ENCODE measurements around the gene TPO. TPM values are rescaled to one million over a fixed set of nuclear protein-coding genes. Genes with fewer than 3 reads are reported as not detected.

TPO gene
- total RNA-seq, 1 donor: 0.21 TPM

DNA sequence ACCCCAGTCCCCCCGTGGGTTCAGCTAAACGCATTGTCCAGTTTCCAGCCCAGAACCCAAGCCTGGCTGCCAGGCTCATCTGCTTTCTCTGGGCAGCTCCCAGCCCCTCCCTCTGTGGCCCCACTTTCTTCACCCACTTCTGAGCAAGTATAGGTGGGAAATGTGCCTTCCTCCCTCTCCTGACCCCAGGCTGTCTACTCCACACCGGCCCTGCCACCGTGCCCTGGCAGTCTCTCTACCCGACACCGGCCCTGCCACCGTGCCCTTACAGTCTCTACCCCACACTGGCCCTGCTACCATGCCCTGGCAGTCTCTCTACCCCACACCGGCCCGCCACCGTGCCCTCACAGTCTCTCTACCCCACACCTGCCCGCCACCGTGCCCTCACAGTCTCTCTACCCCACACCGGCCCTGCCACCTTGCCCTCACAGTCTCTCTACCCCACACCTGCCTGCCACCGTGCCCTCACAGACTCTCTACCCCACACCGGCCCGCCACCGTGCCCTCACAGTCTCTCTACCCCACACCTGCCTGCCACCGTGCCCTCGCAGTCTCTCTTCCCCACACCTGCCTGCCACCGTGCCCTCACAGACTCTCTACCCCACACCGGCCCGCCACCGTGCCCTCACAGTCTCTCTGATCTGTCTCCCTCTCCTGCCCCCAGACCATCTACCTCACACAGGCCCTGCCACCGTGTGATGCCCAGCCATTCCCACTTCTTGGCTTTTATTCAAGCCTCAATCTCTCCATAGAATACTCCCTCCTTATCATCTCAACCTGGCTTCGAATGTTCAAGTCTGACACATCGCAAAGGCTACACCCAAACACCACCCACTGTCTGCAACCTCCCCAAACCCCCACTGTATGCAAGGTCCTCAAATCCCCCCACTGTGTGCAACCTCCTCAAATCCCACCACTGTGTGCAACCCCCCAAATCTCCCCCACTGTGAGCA, 108.9 kb downstream of the TPO start:
- no peak overlapping the region for H3K4me3 ChIP-seq (ENCODE audit: low read length)
- H3K9me3 ChIP-seq (ENCODE audit: low read depth, low read length): no peaks in the 10 kb centered on the region
- H3K4me1 ChIP-seq (ENCODE audit: insufficient read depth, low read length): peaks cover 6% of the 10 kb centered on the region
- H3K27me3 ChIP-seq (ENCODE audit: insufficient read depth, low read length): no peaks in the 10 kb centered on the region

DNA sequence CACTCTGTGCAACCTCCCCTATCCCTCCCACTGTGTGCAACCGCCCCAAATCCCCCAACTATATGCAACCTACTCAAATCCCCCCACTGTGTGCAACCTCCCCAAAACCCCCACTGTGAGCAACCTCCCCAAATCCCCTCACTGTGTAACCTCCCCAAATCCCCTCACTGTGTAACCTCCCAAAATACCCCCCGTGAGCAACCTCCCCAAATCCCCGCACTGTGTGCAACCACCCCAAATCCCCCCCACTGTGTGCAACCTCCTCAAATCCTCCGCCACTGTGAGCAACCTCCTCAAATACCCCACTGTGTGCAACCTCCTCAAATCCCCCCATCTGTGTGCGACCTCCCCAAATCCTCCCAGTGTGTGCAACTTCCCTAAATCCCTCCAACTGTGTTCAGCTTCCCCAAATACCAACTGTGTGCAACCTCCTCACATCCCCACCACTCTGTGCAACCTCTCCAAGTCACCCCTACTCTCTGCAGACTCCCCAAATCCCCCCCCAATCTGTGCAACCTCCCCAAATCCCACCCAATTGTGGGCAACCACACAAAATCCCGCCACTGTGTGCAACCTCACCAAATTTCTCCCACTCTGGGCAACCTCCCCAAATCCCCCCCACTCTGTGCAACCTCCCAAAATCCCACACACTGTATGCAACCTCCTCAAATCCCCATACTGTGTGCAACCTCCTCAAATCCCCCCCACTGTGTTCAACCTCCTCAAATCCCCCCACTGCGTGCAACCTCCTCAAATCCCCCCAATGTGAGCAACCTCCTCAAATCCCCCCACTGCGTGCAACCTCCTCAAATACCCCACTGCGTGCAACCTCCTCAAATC, 114.1 kb downstream of the TPO start:
- Histone ChIP-seq H3K27me3 (ENCODE audit: insufficient read depth, low read length) (no peaks in the 10 kb centered on the region), H3K9me3 (ENCODE audit: low read depth, low read length) (no peaks in the 10 kb centered on the region), H3K4me1 (ENCODE audit: insufficient read depth, low read length) (no peaks in the 10 kb centered on the region), H3K4me3 (ENCODE audit: low read length) (no peak overlapping the region)

- H3K9me3 ChIP-seq (ENCODE audit: low read depth, low read length): no peaks in the 10 kb centered on the region
- no peak overlapping the region for H3K4me3 ChIP-seq (ENCODE audit: low read length)
- no peaks in the 10 kb centered on the region for H3K27me3 ChIP-seq (ENCODE audit: insufficient read depth, low read length)
- no peaks in the 10 kb centered on the region for H3K4me1 ChIP-seq (ENCODE audit: insufficient read depth, low read length)
Observed at GRCh38 chr2:1528273-1529064, 115.2 kb downstream of the TPO start.

- Histone ChIP-seq H3K27me3 (ENCODE audit: insufficient read depth, low read length) (no peaks in the 10 kb centered on the region), H3K9me3 (ENCODE audit: low read depth, low read length) (no peaks in the 10 kb centered on the region), H3K4me1 (ENCODE audit: insufficient read depth, low read length) (no peaks in the 10 kb centered on the region), H3K4me3 (ENCODE audit: low read length) (no peak overlapping the region)
Observed at GRCh38 chr2:1538663-1539062, 125.4 kb downstream of the TPO start.

- Histone ChIP-seq H3K4me3 (ENCODE audit: low read length) (no peak overlapping the region), H3K9me3 (ENCODE audit: low read depth, low read length) (no peaks in the 10 kb centered on the region), H3K4me1 (ENCODE audit: insufficient read depth, low read length) (no peaks in the 10 kb centered on the region), H3K27me3 (ENCODE audit: insufficient read depth, low read length) (no peaks in the 10 kb centered on the region)
Observed at GRCh38 chr2:1539441-1539840, 126.2 kb downstream of the TPO start.

- Histone ChIP-seq H3K4me3 (ENCODE audit: low read length) (no peak overlapping the region), H3K9me3 (ENCODE audit: low read depth, low read length) (no peaks in the 10 kb centered on the region), H3K4me1 (ENCODE audit: insufficient read depth, low read length) (no peaks in the 10 kb centered on the region), H3K27me3 (ENCODE audit: insufficient read depth, low read length) (no peaks in the 10 kb centered on the region)
Observed at GRCh38 chr2:1539973-1540372, 126.7 kb downstream of the TPO start.

- no peaks in the 10 kb centered on the region for H3K4me1 ChIP-seq (ENCODE audit: insufficient read depth, low read length)
- H3K27me3 ChIP-seq (ENCODE audit: insufficient read depth, low read length): no peaks in the 10 kb centered on the region
Observed at GRCh38 chr2:1540481-1540880, 127.2 kb downstream of the TPO start.

GRCh38 chr2:1541040-1541439, 127.8 kb downstream of the TPO start:
- Histone ChIP-seq H3K9me3 (ENCODE audit: low read depth, low read length) (no peaks in the 10 kb centered on the region), H3K4me1 (ENCODE audit: insufficient read depth, low read length) (no peaks in the 10 kb centered on the region), H3K27me3 (ENCODE audit: insufficient read depth, low read length) (no peaks in the 10 kb centered on the region), H3K4me3 (ENCODE audit: low read length) (no peak overlapping the region)

More at GRCh38 chr2:1540481-1540880, 127.2 kb downstream of the TPO start:
- H3K9me3 ChIP-seq (ENCODE audit: low read depth, low read length): no peaks in the 10 kb centered on the region
- no peak overlapping the region for H3K4me3 ChIP-seq (ENCODE audit: low read length)

- no peaks in the 10 kb centered on the region for H3K4me1 ChIP-seq (ENCODE audit: insufficient read depth, low read length)
- H3K4me3 ChIP-seq (ENCODE audit: low read length): no peak overlapping the region
- H3K9me3 ChIP-seq (ENCODE audit: low read depth, low read length): no peaks in the 10 kb centered on the region
Observed at GRCh38 chr2:1541819-1542475, 128.7 kb downstream of the TPO start.

DNA sequence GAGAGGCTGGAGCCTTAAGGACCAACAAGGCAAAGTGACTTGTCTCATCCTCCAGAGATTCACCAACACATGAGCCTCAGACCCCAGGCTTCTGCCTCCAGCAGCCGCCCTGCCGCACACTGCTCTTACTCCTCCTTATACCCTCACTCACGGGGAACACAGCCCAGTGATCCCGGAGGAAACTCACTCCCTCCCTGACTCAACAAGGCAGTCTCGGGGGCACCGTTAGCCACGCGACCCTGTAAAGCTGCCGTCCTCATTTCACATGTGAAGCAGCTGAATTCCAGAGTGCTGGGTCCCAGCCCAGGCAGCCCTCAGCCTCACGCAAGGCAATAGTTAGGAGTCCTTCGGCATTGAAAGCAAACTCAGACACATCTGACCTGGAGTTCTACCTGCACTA, 129.7 kb downstream of the TPO start:
- no peaks in the 10 kb centered on the region for H3K9me3 ChIP-seq (ENCODE audit: low read depth, low read length)
- no peaks in the 10 kb centered on the region for H3K4me1 ChIP-seq (ENCODE audit: insufficient read depth, low read length)
- no peak overlapping the region for H3K4me3 ChIP-seq (ENCODE audit: low read length)
- H3K27me3 ChIP-seq (ENCODE audit: insufficient read depth, low read length): no peaks in the 10 kb centered on the region

More at GRCh38 chr2:1541819-1542475, 128.7 kb downstream of the TPO start:
- no peaks in the 10 kb centered on the region for H3K27me3 ChIP-seq (ENCODE audit: insufficient read depth, low read length)

DNA sequence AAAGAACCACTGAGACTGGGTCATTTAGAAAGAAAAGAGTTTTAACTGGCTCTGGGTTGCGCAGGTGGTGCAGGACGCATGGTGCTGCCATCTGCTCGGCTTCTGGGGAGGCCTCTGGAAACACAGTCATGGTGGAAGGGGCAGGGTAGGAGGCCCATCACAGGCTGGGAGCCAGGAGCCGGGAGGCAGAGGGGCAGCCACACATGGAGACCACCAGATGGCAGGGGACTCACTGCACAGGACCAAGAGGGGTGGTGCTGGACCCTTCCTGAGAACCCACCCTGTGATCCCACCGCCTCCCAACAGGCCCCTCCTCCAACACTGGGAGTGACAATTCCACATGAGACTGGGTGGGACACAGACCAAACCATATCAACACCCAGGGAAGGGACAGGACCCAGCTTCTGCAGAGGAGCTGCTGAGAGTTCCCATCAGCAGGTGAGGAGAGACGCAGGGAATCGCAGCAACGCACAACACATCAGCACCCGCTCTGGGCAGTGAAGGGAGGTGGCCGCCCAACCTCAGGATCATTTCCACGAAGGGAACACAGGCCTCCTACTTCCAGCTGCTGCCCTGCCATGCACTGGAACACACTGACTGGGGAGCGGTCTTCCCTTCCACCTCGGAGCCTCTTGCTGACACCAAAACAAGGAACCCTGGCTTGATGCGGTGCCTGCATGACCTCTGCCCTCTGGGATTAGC, 130.7 kb downstream of the TPO start:
- no peaks in the 10 kb centered on the region for H3K9me3 ChIP-seq (ENCODE audit: low read depth, low read length)
- no peaks in the 10 kb centered on the region for H3K4me1 ChIP-seq (ENCODE audit: insufficient read depth, low read length)
- no peak overlapping the region for H3K4me3 ChIP-seq (ENCODE audit: low read length)
- no peaks in the 10 kb centered on the region for H3K27me3 ChIP-seq (ENCODE audit: insufficient read depth, low read length)

- no peaks in the 10 kb centered on the region for H3K9me3 ChIP-seq (ENCODE audit: low read depth, low read length)
- no peaks in the 10 kb centered on the region for H3K4me1 ChIP-seq (ENCODE audit: insufficient read depth, low read length)
- no peak overlapping the region for H3K4me3 ChIP-seq (ENCODE audit: low read length)
- H3K27me3 ChIP-seq (ENCODE audit: insufficient read depth, low read length): no peaks in the 10 kb centered on the region
Observed at GRCh38 chr2:1544478-1545069, 131.3 kb downstream of the TPO start.

- no peaks in the 10 kb centered on the region for H3K4me1 ChIP-seq (ENCODE audit: insufficient read depth, low read length)
- no peaks in the 10 kb centered on the region for H3K27me3 ChIP-seq (ENCODE audit: insufficient read depth, low read length)
- H3K9me3 ChIP-seq (ENCODE audit: low read depth, low read length): no peaks in the 10 kb centered on the region
- no peak overlapping the region for H3K4me3 ChIP-seq (ENCODE audit: low read length)
Observed at GRCh38 chr2:1546023-1546591, 132.8 kb downstream of the TPO start.

Data from mononuclear cell (primary cell).